Measurements from ENCODE around the gene PSD2.

PSD2 gene

GRCh38 chr5:139804800-139805397 is 9.3 kb downstream of the PSD2 start:
- Mint-ChIP-seq H3K4me3 (no peak overlapping the region), H3K27me3 (peaks cover 55% of the 10 kb centered on the region), H3K27ac (ENCODE audit: low read depth) (no peak overlapping the region), H3K9me3 (no peaks in the 10 kb centered on the region), H3K4me1 (no peaks in the 10 kb centered on the region), H3K36me3 (ENCODE audit: insufficient read depth) (no peaks in the 10 kb centered on the region)
- DNase-seq (ENCODE audit: low spot score in 2 of 2) (no peak), ATAC-seq (replicated peaks; ENCODE audit: extremely low read depth, poor library complexity, severe bottlenecking) (no peak)

DNA sequence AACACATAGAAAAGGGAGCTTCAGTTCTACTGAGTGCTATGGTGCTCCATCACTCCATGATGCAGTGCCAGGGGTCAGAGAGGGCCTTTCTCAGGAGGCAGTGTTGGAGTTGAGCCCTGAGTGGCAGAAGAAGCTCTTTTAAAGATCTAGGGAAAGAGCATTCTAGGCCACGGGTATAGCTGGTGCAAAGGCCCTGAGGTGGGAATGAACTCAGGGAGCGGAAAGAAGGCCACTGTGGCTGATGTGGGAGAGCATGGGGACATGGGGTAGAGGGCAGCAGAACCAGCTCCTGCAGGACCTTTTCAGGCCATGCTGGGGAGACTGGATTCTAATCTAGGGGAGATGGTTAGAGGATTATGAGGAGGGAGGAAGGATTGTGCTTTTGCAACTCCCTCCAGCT is 9.9 kb downstream of the PSD2 start:
- H3K27me3 Mint-ChIP-seq, result peaks cover 48% of the 10 kb centered on the region
- H3K4me1 Mint-ChIP-seq, result no peaks in the 10 kb centered on the region
- DNase-seq (ENCODE audit: low spot score in 2 of 2) (no peak), ATAC-seq (replicated peaks; ENCODE audit: extremely low read depth, poor library complexity, severe bottlenecking) (no peak)
- H3K9me3 Mint-ChIP-seq, result no peaks in the 10 kb centered on the region
- H3K27ac Mint-ChIP-seq (ENCODE audit: low read depth), result no peak overlapping the region
- H3K4me3 Mint-ChIP-seq, result no peak overlapping the region
- no peaks in the 10 kb centered on the region for H3K36me3 Mint-ChIP-seq (ENCODE audit: insufficient read depth)

GRCh38 chr5:139806111-139806510 is 10.5 kb downstream of the PSD2 start:
- Mint-ChIP-seq H3K4me3 (no peak overlapping the region), H3K27me3 (peaks cover 42% of the 10 kb centered on the region), H3K36me3 (ENCODE audit: insufficient read depth) (no peaks in the 10 kb centered on the region), H3K27ac (ENCODE audit: low read depth) (no peak overlapping the region), H3K4me1 (no peaks in the 10 kb centered on the region), H3K9me3 (no peaks in the 10 kb centered on the region)
- no peak for ATAC-seq (replicated peaks; ENCODE audit: extremely low read depth, poor library complexity, severe bottlenecking)
- no peak for DNase-seq (ENCODE audit: low spot score in 2 of 2)

- ATAC-seq (replicated peaks; ENCODE audit: extremely low read depth, poor library complexity, severe bottlenecking), result no peak
- Mint-ChIP-seq H3K27ac (ENCODE audit: low read depth) (no peak overlapping the region), H3K4me3 (no peak overlapping the region), H3K9me3 (no peaks in the 10 kb centered on the region), H3K36me3 (ENCODE audit: insufficient read depth) (no peaks in the 10 kb centered on the region), H3K4me1 (no peaks in the 10 kb centered on the region), H3K27me3 (peaks cover 40% of the 10 kb centered on the region)
- DNase-seq (ENCODE audit: low spot score in 2 of 2), result no peak
Measured at GRCh38 chr5:139806726-139807646, 11.4 kb downstream of the PSD2 start.

DNA sequence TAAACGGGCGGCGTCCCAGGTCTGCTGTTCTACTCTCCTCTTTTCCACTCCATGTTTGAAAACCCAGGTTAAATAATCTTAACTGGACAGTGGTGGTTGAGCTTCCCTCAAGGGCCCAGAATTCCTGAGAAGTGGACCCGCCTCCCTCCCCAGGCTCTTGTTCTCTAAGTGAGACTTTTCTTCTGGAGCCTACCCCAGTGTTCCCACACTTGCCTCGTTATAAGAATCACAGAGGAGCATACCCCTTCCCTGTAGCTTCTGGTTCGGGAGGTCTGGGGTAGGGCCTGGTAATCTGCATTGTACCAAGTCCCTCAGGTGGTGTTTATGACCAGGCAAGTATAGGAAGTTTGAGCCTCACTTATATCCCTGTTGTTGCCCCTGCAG is 12.0 kb downstream of the PSD2 start:
- no peak for ATAC-seq (replicated peaks; ENCODE audit: extremely low read depth, poor library complexity, severe bottlenecking)
- H3K4me3 Mint-ChIP-seq, result no peak overlapping the region
- H3K27me3 Mint-ChIP-seq, result peaks cover 34% of the 10 kb centered on the region
- no peaks in the 10 kb centered on the region for H3K36me3 Mint-ChIP-seq (ENCODE audit: insufficient read depth)
- no peak overlapping the region for H3K27ac Mint-ChIP-seq (ENCODE audit: low read depth)
- DNase-seq (ENCODE audit: low spot score in 2 of 2), result no peak
- H3K4me1 Mint-ChIP-seq, result no peaks in the 10 kb centered on the region
- H3K9me3 Mint-ChIP-seq, result no peaks in the 10 kb centered on the region

DNA sequence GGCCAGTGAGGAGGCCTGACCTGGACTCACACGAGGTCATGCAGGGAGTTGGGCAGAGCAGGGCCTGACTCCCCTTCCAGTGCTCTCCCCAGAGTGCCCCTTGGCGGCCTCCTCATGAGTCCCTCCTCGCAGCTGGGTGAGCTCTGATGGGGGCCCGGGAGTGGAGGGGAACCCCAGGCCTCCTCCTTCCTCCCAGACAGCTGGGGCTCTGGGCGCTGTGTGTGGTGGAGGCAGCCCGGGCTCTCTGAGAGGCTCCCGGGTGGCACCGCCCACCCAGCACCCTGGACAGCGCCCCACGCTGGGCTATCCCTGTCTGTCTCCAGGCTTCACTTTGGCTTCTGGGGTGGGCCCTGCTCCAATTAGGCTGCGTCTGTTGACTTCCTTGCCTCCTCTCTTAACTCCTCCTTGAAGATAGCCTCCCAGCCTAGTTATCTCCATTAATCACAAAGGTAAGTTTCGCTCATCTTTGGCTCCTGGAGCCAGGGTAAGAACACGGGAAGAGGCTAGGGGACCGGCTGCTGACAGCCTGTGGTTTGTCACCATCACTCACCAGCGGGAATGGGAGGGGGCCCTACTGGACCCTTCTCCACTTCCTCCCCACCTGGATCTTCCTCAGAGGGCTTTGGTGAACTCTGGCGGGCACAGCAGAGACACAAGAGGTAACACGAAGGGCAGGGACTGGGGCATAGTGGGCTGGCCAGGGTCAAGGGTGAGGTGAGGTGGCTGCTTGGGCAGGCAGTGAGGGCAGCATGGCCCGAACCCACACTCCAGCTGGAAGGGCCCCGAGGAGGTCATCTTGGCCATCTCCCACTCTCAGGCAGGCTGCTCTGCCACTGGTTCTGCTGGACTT is 13.1 kb downstream of the PSD2 start:
- DNase-seq (ENCODE audit: low spot score in 2 of 2), result no peak
- Mint-ChIP-seq H3K9me3 (no peaks in the 10 kb centered on the region), H3K4me3 (no peak overlapping the region), H3K27ac (ENCODE audit: low read depth) (no peak overlapping the region), H3K27me3 (peaks cover 31% of the 10 kb centered on the region), H3K36me3 (ENCODE audit: insufficient read depth) (no peaks in the 10 kb centered on the region), H3K4me1 (no peaks in the 10 kb centered on the region)
- no peak for ATAC-seq (replicated peaks; ENCODE audit: extremely low read depth, poor library complexity, severe bottlenecking)

GRCh38 chr5:139809331-139809810 is 13.8 kb downstream of the PSD2 start:
- Mint-ChIP-seq H3K4me3 (no peak overlapping the region), H3K27ac (ENCODE audit: low read depth) (no peak overlapping the region), H3K4me1 (no peaks in the 10 kb centered on the region), H3K36me3 (ENCODE audit: insufficient read depth) (no peaks in the 10 kb centered on the region), H3K9me3 (no peaks in the 10 kb centered on the region), H3K27me3 (peaks cover 27% of the 10 kb centered on the region)
- ATAC-seq (replicated peaks; ENCODE audit: extremely low read depth, poor library complexity, severe bottlenecking), result no peak
- DNase-seq (ENCODE audit: low spot score in 2 of 2), result no peak

DNA sequence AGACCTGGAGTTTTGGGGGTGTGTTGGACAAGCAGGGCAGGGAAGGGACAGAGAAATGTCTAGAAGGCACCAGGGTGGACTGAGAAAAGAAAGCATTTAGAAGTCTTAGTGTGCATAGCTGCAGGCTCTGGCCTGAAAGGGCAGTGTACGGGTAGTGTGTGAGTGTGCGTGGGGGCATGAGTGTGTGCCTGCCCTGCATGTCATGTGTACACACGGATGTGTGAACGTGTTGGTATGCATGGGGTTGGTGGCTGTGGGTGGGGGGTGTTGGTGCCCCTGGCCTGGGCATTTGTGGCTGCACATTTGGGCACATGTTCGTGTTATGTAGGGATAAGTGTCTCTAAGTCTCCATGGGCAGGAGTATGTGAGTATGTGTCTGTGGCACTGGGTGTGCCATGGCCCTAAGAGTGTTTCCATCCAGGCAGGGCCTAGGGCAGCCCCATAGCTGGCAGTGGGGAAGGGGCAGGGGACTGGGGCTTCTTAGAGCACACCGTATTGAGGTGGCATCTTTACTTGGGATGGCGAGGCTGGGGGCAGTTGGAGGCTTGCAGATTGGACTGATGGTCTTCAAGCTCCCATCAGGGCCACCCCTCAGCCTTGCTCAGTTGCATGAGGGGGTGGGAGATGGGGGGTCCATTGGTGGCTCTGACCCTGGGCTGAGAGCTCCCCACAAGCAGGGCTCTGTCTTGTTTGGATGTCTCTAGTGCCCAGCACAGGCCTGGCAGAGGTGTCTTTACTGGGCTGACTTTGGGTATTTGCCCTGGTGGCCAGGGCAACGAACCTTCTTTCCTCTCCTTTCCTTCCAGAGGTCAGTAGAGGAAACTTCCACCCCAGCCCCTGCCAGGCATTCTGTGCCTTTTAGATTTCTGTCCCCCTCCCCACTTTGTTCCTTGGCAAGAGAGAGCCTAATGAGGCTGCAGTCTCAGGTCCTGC is 15.0 kb downstream of the PSD2 start:
- no peaks in the 10 kb centered on the region for H3K9me3 Mint-ChIP-seq

DNA sequence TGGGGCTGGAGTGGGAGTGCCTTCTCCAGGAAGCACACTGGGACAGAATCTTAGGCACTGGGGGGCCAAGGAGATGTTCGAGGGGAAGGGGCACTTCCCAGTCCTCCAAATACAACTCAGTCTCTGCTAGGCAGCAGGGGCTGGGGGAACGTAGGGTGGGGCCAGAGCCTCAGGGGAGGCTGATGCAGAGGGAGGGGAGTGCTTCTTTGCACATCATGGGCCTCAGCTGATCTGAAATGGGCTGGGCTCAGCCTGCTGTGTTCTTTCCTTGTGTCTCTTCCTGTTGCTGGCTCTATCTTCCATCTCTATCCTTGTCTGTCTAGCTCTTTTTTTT is 15.6 kb downstream of the PSD2 start:
- no peak for DNase-seq (ENCODE audit: low spot score in 2 of 2)
- Mint-ChIP-seq H3K27me3 (peaks cover 16% of the 10 kb centered on the region), H3K36me3 (ENCODE audit: insufficient read depth) (no peaks in the 10 kb centered on the region), H3K27ac (ENCODE audit: low read depth) (no peak overlapping the region), H3K4me1 (no peaks in the 10 kb centered on the region), H3K9me3 (no peaks in the 10 kb centered on the region), H3K4me3 (no peak overlapping the region)
- no peak for ATAC-seq (replicated peaks; ENCODE audit: extremely low read depth, poor library complexity, severe bottlenecking)

More for the DNA sequence above, 15.0 kb downstream of the PSD2 start:
- H3K27ac Mint-ChIP-seq (ENCODE audit: low read depth), result no peak overlapping the region
- no peaks in the 10 kb centered on the region for H3K4me1 Mint-ChIP-seq
- ATAC-seq (replicated peaks; ENCODE audit: extremely low read depth, poor library complexity, severe bottlenecking), result no peak
- no peak overlapping the region for H3K4me3 Mint-ChIP-seq
- peaks cover 21% of the 10 kb centered on the region for H3K27me3 Mint-ChIP-seq
- no peaks in the 10 kb centered on the region for H3K36me3 Mint-ChIP-seq (ENCODE audit: insufficient read depth)
- DNase-seq (ENCODE audit: low spot score in 2 of 2), result no peak

- ATAC-seq (replicated peaks; ENCODE audit: extremely low read depth, poor library complexity, severe bottlenecking), result no peak
- H3K9me3 Mint-ChIP-seq, result no peaks in the 10 kb centered on the region
- no peaks in the 10 kb centered on the region for H3K4me1 Mint-ChIP-seq
- no peak for DNase-seq (ENCODE audit: low spot score in 2 of 2)
- H3K27ac Mint-ChIP-seq (ENCODE audit: low read depth), result no peak overlapping the region
- no peaks in the 10 kb centered on the region for H3K36me3 Mint-ChIP-seq (ENCODE audit: insufficient read depth)
- no peak overlapping the region for H3K4me3 Mint-ChIP-seq
- H3K27me3 Mint-ChIP-seq, result peaks cover 16% of the 10 kb centered on the region
Measured at GRCh38 chr5:139812323-139812722, 16.7 kb downstream of the PSD2 start.

DNA sequence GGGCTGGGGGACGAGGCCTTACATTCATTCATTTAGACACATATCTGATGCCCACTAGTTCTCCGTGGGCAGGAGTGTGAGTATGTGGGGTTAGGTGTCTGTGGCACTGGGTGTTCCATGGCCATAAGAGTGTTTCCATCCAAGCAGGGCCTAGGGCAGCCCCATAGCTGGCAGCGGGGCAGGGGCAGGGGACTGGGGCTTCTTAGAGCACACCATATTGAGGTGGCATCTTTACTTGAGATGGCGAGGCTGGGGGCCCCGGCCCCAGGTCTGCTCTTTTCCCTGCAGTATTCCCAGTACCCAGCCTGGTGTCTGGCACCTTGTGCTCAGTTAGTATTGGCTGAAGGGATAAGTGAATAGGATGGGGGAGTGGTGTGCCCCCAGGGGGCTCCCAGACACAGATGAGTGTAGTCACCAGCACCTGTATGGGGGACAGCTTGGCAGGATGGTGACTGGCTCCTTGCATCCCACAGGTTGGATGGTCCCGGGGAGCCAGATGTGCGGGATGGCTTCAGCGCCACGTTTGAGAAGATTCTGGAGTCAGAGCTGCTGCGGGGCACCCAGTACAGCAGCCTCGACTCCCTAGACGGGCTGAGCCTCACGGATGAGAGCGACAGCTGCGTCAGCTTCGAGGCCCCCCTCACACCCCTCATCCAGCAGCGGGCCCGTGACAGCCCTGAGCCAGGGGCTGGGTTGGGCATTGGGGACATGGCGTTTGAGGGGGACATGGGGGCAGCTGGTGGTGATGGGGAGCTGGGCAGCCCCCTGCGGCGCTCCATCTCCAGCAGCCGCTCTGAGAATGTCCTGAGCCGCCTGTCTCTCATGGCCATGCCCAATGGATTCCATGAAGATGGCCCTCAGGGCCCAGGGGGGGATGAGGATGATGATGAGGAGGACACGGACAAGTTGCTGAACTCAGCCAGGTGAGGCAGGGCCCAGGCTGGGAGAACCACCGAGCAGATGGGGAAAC is 17.5 kb downstream of the PSD2 start:
- H3K4me1 Mint-ChIP-seq, result no peaks in the 10 kb centered on the region
- no peaks in the 10 kb centered on the region for H3K36me3 Mint-ChIP-seq (ENCODE audit: insufficient read depth)
- ATAC-seq (replicated peaks; ENCODE audit: extremely low read depth, poor library complexity, severe bottlenecking) (no peak), DNase-seq (ENCODE audit: low spot score in 2 of 2) (no peak)
- H3K4me3 Mint-ChIP-seq, result no peak overlapping the region
- H3K27me3 Mint-ChIP-seq, result peaks cover 16% of the 10 kb centered on the region
- H3K27ac Mint-ChIP-seq (ENCODE audit: low read depth), result no peak overlapping the region
- H3K9me3 Mint-ChIP-seq, result no peaks in the 10 kb centered on the region

Measured in central memory CD8-positive, alpha-beta T cell (primary cell).